Kidney epithelial cell (primary cell): ENCODE measurements around the gene MYOCOS. TPM values are rescaled to one million over a fixed set of nuclear protein-coding genes. Genes with fewer than 3 reads are reported as not detected.

Experiments used
- DNase-seq: peaks from one replicate; pipeline ENCODE4 v3.0.0-alpha.2; 2010; ENCODE audit warnings: low read depth
- H3K27me3 ChIP-seq: 2 replicates; pipeline ENCODE4 v1.6.0; 2011; ENCODE audit warnings: low read length; ENCODE audit not compliant: control insufficient read depth, insufficient read depth
- H3K36me3 ChIP-seq: 2 replicates; pipeline ENCODE4 v1.5.1; 2011; ENCODE audit warnings: low read length; ENCODE audit not compliant: control insufficient read depth, insufficient read depth
- H3K4me3 ChIP-seq: 2 replicates; pipeline ENCODE4 v1.5.1; 2011; ENCODE audit warnings: low read depth, mild to moderate bottlenecking, control low read depth, low read length
- total RNA-seq: library from RNA; depleted of rRNA; stranded (reverse); fragments of >200 nt; gene quantifications from 2 replicates; pipeline ENCODE4 v1.2.3, GENCODE V29; 2015
- TF ChIP-seq, protein P1 (sequence below): IDR thresholded peaks from 2 replicates; pipeline ENCODE4 v1.5.1; 2011; ENCODE audit warnings: mild to moderate bottlenecking, moderate library complexity, low read length, control low read depth, inconsistent platforms; ENCODE audit not compliant: insufficient read depth, poor library complexity, severe bottlenecking

Gene MYOCOS
- total RNA-seq, 1 donor from 2014 or later = not detected

DNA sequence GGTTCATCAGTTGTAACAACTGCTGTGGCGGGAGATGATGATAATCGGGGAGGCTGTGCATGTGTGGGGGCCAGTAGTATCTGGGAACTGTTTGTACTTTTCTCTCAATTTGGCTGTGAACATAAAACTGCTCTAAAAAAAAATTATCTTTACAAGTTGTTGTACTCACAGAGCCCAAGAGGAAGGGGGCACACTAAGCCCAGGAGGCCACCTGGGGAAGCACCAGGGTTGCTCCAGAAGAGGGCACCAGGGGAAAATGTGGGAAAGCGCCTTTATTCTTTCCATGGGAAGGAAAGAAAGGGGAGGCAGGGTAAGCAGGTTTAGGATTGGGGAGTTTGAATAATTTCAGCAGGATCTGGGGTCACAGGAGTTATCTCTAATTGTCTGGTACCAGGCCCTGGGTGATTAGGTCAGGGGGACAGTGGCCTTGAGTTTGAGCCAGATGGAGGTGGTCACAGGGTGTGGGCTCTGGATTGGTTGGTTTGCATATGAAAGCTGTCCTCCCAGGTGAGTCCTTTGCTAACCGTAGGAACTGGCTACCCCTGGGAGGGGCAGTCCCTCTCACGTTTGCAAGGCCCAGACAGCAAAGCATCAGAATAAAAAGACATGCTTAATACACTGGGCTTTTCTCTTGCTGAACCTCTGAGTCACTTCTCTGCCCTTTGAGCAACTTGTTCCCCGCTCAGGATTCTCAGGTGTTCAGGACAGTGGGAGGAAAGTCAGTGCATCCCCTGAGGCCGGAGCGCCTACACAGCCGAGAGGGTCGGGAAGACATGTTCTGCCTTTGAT is 19.2 kb downstream of the MYOCOS start:
- no peaks in the 10 kb centered on the region for H3K36me3 ChIP-seq
- no peaks in the 10 kb centered on the region for H3K27me3 ChIP-seq
- TF ChIP-seq, protein P1, sequence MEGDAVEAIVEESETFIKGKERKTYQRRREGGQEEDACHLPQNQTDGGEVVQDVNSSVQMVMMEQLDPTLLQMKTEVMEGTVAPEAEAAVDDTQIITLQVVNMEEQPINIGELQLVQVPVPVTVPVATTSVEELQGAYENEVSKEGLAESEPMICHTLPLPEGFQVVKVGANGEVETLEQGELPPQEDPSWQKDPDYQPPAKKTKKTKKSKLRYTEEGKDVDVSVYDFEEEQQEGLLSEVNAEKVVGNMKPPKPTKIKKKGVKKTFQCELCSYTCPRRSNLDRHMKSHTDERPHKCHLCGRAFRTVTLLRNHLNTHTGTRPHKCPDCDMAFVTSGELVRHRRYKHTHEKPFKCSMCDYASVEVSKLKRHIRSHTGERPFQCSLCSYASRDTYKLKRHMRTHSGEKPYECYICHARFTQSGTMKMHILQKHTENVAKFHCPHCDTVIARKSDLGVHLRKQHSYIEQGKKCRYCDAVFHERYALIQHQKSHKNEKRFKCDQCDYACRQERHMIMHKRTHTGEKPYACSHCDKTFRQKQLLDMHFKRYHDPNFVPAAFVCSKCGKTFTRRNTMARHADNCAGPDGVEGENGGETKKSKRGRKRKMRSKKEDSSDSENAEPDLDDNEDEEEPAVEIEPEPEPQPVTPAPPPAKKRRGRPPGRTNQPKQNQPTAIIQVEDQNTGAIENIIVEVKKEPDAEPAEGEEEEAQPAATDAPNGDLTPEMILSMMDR = no peak
- H3K4me3 ChIP-seq = no peak overlapping the region
- DNase-seq = no peak

- TF ChIP-seq, protein P1 = no peak
Measured at GRCh38 chr1:171642197-171642596, 20.2 kb downstream of the MYOCOS start.

DNA sequence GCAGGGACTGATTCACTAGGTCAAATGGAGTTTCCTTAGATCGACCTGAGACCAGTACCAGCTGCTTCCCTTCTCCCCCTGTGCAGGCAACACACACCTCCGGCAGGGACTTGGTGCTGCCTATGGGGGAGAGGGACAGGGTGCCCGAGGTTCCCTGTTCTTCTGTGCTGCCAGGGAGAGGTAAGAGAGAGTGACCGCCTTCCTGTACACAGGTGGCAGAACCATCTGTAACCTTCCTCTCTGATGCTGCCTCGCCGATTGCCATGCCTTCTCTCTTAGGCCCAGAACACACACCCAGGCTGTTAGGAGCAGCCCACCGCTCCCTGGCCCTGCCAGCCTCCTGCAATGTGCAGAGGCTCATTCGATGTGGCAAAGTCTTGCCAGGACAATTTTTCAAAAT is 21.1 kb downstream of the MYOCOS start:
- no peak overlapping the region for H3K4me3 ChIP-seq
- H3K27me3 ChIP-seq = no peaks in the 10 kb centered on the region
- DNase-seq = no peak
- TF ChIP-seq, protein P1 = no peak
- no peaks in the 10 kb centered on the region for H3K36me3 ChIP-seq

More at GRCh38 chr1:171642197-171642596, 20.2 kb downstream of the MYOCOS start:
- Histone ChIP-seq H3K27me3 (no peaks in the 10 kb centered on the region), H3K4me3 (no peak overlapping the region), H3K36me3 (no peaks in the 10 kb centered on the region)
- DNase-seq = no peak

GRCh38 chr1:171644805-171645483 is 22.9 kb downstream of the MYOCOS start:
- DNase-seq = peak; percentile 61
- Histone ChIP-seq H3K27me3 (no peaks in the 10 kb centered on the region), H3K4me3 (no peak overlapping the region), H3K36me3 (no peaks in the 10 kb centered on the region)
- TF ChIP-seq, protein P1 = peak; percentile 88

- TF ChIP-seq, protein P1 = no peak
- no peak for DNase-seq
- Histone ChIP-seq H3K4me3 (no peak overlapping the region), H3K36me3 (no peaks in the 10 kb centered on the region), H3K27me3 (no peaks in the 10 kb centered on the region)
Measured at GRCh38 chr1:171645553-171646248, 23.7 kb downstream of the MYOCOS start.
